GM23338 (cell line): Measurements from ENCODE around the gene NNMT. TPM values are rescaled to one million over a fixed set of nuclear protein-coding genes. Genes with fewer than 3 reads are reported as not detected.

Experiments
- ATAC-seq: fragments of 200-7000 bp; cut with Tn5 transposase; 3 replicates; pipeline ENCODE4 v1.9.1; 2020
- DNase-seq: peaks from one replicate; pipeline ENCODE4 v3.0.0-alpha.2; 2015; ENCODE audit warnings: low spot score
- H2AFZ ChIP-seq: fragments of 200-600 bp; sonication (generic); 2 replicates; pipeline ENCODE4 v1.8.0; 2016; ENCODE audit warnings: antibody characterized with exemption, mild to moderate bottlenecking, moderate library complexity
- H3F3A ChIP-seq: fragments of 200-600 bp; sonication (generic); replicated peaks from 2 replicates; pipeline ENCODE4 v1.8.0; 2017; ENCODE audit warnings: antibody characterized with exemption, mixed run types, low read depth
- H3K27ac ChIP-seq: fragments of 200-600 bp; sonication (generic); 2 replicates; pipeline ENCODE4 v1.6.1; 2016; ENCODE audit warnings: low read depth
- H3K27me3 ChIP-seq: fragments of 200-600 bp; sonication (generic); 2 replicates; pipeline ENCODE4 v1.8.0; 2016; ENCODE audit warnings: mild to moderate bottlenecking, mixed run types, moderate library complexity; ENCODE audit not compliant: insufficient read depth
- H3K36me3 ChIP-seq: fragments of 200-600 bp; sonication (generic); 2 replicates; pipeline ENCODE4 v1.8.0; 2016; ENCODE audit warnings: mild to moderate bottlenecking; ENCODE audit not compliant: insufficient read depth
- H3K4me1 ChIP-seq: fragments of 200-600 bp; sonication (generic); 2 replicates; pipeline ENCODE4 v1.8.0; 2016; ENCODE audit warnings: mild to moderate bottlenecking, moderate library complexity; ENCODE audit not compliant: insufficient read depth
- H3K4me2 ChIP-seq: fragments of 200-600 bp; sonication (generic); 2 replicates; pipeline ENCODE4 v1.7.1; 2017; ENCODE audit warnings: mixed run types
- H3K4me3 ChIP-seq: fragments of 200-600 bp; sonication (generic); 2 replicates; pipeline ENCODE4 v1.6.1; 2016; ENCODE audit warnings: mixed run types
- H3K79me2 ChIP-seq: fragments of 200-600 bp; sonication (generic); replicated peaks from 2 replicates; pipeline ENCODE4 v1.8.0; 2017; ENCODE audit warnings: mild to moderate bottlenecking; ENCODE audit not compliant: insufficient read depth
- H3K9me2 ChIP-seq: fragments of 200-600 bp; sonication (generic); 2 replicates; pipeline ENCODE4 v1.8.0; 2017; ENCODE audit not compliant: insufficient read depth
- H4K20me1 ChIP-seq: fragments of 200-600 bp; sonication (generic); replicated peaks from 2 replicates; pipeline ENCODE4 v1.8.0; 2017; ENCODE audit warnings: mild to moderate bottlenecking; ENCODE audit not compliant: insufficient read depth
- H3K27ac Mint-ChIP-seq: 2 replicates; pipeline ENCODE4 v1.8.0; 2020; ENCODE audit warnings: inconsistent platforms, mild to moderate bottlenecking, moderate library complexity, mixed read lengths
- H3K27me3 Mint-ChIP-seq: 3 replicates; pipeline ENCODE4 v1.8.0; 2022; ENCODE audit warnings: low read depth, mild to moderate bottlenecking, moderate library complexity, mixed read lengths, inconsistent platforms; ENCODE audit not compliant: insufficient read depth, poor library complexity
- H3K36me3 Mint-ChIP-seq: 3 replicates; pipeline ENCODE4 v1.8.0; 2021; ENCODE audit warnings: low read depth, mild to moderate bottlenecking, inconsistent platforms, moderate library complexity, mixed read lengths
- H3K4me1 Mint-ChIP-seq: 3 replicates; pipeline ENCODE4 v1.8.0; 2020; ENCODE audit warnings: mild to moderate bottlenecking, inconsistent platforms, mixed read lengths
- H3K4me3 Mint-ChIP-seq: 3 replicates; pipeline ENCODE4 v1.8.0; 2021; ENCODE audit warnings: moderate library complexity, mild to moderate bottlenecking, inconsistent platforms, mixed read lengths
- H3K9me3 Mint-ChIP-seq: 3 replicates; pipeline ENCODE4 v1.8.0; 2020; ENCODE audit warnings: moderate library complexity, mild to moderate bottlenecking, inconsistent platforms, mixed read lengths
- CTCF ChIP-seq, 2 experiments: fragments of 200-600 bp in 1 of 2; sonication (generic) in 1 of 2; conservative IDR thresholded peaks; 2 replicates each; pipeline versions ENCODE4 v1.5.1 to v1.6.1; 2016 to 2017; ENCODE audit warnings: antibody characterized with exemption in 2 of 2, low read depth in 2 of 2, mild to moderate bottlenecking in 2 of 2, moderate library complexity in 1 of 2
- ETS1 ChIP-seq: IDR thresholded peaks from 2 replicates; pipeline ENCODE4 v1.6.1; 2016; ENCODE audit warnings: antibody characterized with exemption
- EZH2 ChIP-seq: fragments of 200-600 bp; sonication (generic); IDR thresholded peaks from one replicate; pipeline ENCODE4 v1.8.0; 2017; ENCODE audit warnings: antibody characterized with exemption, mild to moderate bottlenecking, low read depth; ENCODE audit not compliant: unreplicated experiment
- EZH2phosphoT487 ChIP-seq: fragments of 200-600 bp; sonication (generic); IDR thresholded peaks from one replicate; pipeline ENCODE4 v1.8.1; 2018; ENCODE audit warnings: antibody characterized with exemption; ENCODE audit not compliant: unreplicated experiment
- JUNB ChIP-seq: IDR thresholded peaks from one replicate; pipeline ENCODE4 v1.6.1; 2016; ENCODE audit warnings: antibody characterized with exemption; ENCODE audit not compliant: unreplicated experiment
- NANOG ChIP-seq: IDR thresholded peaks from 2 replicates; pipeline ENCODE4 v1.6.1; 2016; ENCODE audit warnings: antibody characterized with exemption, borderline replicate concordance
- POLR2AphosphoS5 ChIP-seq: IDR thresholded peaks from 2 replicates; pipeline ENCODE4 v1.6.1; 2016; ENCODE audit warnings: antibody characterized with exemption, low read depth
- REST ChIP-seq: IDR thresholded peaks from one replicate; pipeline ENCODE4 v1.6.1; 2018; ENCODE audit warnings: antibody characterized with exemption; ENCODE audit not compliant: unreplicated experiment
- STAT1 ChIP-seq: IDR thresholded peaks from one replicate; pipeline ENCODE4 v1.6.1; 2016; ENCODE audit warnings: antibody characterized with exemption; ENCODE audit not compliant: unreplicated experiment
- ZNF114 ChIP-seq: fragments of 250-450 bp; sonication (Bioruptor Pico); IDR thresholded peaks from 2 replicates; pipeline ENCODE4 v1.5.0; 2020; ENCODE audit warnings: mild to moderate bottlenecking, moderate library complexity
- ZNF331 ChIP-seq: fragments of 250-450 bp; sonication (Bioruptor Pico); IDR thresholded peaks from 2 replicates; pipeline ENCODE4 v1.5.0; 2020; ENCODE audit warnings: low read depth, mild to moderate bottlenecking, moderate library complexity
- ZNF462 ChIP-seq: fragments of 250-450 bp; sonication (Bioruptor Pico); IDR thresholded peaks from 2 replicates; pipeline ENCODE4 v1.5.0; 2020; ENCODE audit warnings: mild to moderate bottlenecking, moderate library complexity
- polyA plus RNA-seq: library from polyadenylated mRNA; unstranded; fragments of >200 nt; fragmentation: Nextera tagmentation; extraction: Ambion mirVana; gene quantifications from 2 replicates; pipeline ENCODE4 v1.2.1, GENCODE V29; 2016
- total RNA-seq: library from RNA; depleted of rRNA; stranded (reverse); fragments of >200 nt; shearing (Covaris generic); gene quantifications from 2 replicates; pipeline ENCODE4 v1.2.3, GENCODE V29; 2014

The NNMT gene
- total and polyA plus RNA-seq, 2 experiments from 2014 or later: 0.40 TPM; not detected in 1

- H3K9me3 Mint-ChIP-seq: peaks cover 3% of the 10 kb centered on the region; the same call in 2 of the 3 replicates
- Histone ChIP-seq H4K20me1 (no peaks in the 10 kb centered on the region), H3K4me1 (peaks cover 31% of the 10 kb centered on the region), H3K4me3 (no peak overlapping the region), H3K79me2 (no peaks in the 10 kb centered on the region), H3K4me2 (no peak overlapping the region), H2AFZ (no peak overlapping the region), H3K27ac (no peak overlapping the region), H3F3A (0 out of 2 replicates have a peak, but pooled peaks cover 5% of the 10 kb centered on the region), H3K9me2 (peaks cover 7% of the 10 kb centered on the region; the same call in 1 of the 2 replicates), H3K36me3 (no peaks in the 10 kb centered on the region), H3K27me3 (no peaks in the 10 kb centered on the region)
- no peaks in the 10 kb centered on the region for H3K36me3 Mint-ChIP-seq
- peaks cover 7% of the 10 kb centered on the region for H3K27me3 Mint-ChIP-seq
- no peak for TF ChIP-seq CTCF (conservative IDR thresholded peaks at IDR 0.05; ENCODE audit: low read depth in 2 of 2)
- TF ChIP-seq NANOG: no peak
- no peak for TF ChIP-seq EZH2phosphoT487
- no peak for TF ChIP-seq ZNF462
- TF ChIP-seq JUNB: no peak
- no peak for TF ChIP-seq ZNF331 (CRISPR knock-in tag)
- no peak for TF ChIP-seq REST
- no peak for TF ChIP-seq ETS1
- TF ChIP-seq EZH2: no peak
- no peak for TF ChIP-seq POLR2AphosphoS5
- TF ChIP-seq STAT1: no peak
- TF ChIP-seq ZNF114 (CRISPR knock-in tag): no peak
- no peak for ATAC-seq
- no peak for DNase-seq
- H3K27ac Mint-ChIP-seq: no peak overlapping the region
- no peak overlapping the region for H3K4me3 Mint-ChIP-seq
- H3K4me1 Mint-ChIP-seq: peaks cover 35% of the 10 kb centered on the region
Observed at GRCh38 chr11:114321621-114322257, 25.5 kb downstream of the NNMT start.
